Measurements from ENCODE around the gene FRYL.

Gene FRYL

GRCh38 chr4:48604527-48604926 is 175.6 kb downstream of the FRYL start:
- in situ Hi-C loops (cut with HindIII; ENCODE audit: low sequenced_read_pairs) = no loop called here
- no peak for DNase-seq (ENCODE audit: low read depth)
- H3K4me3 ChIP-seq (ENCODE audit: low read depth, low read length) = no peak overlapping the region
- TF ChIP-seq CTCF (IDR thresholded peaks at IDR 0.05; ENCODE audit: low read depth, low read length, missing control alignments) = no peak

- no peak overlapping the region for H3K4me3 ChIP-seq (ENCODE audit: low read depth, low read length)
- no peak for TF ChIP-seq CTCF (IDR thresholded peaks at IDR 0.05; ENCODE audit: low read depth, low read length, missing control alignments)
- in situ Hi-C loops (cut with HindIII; ENCODE audit: low sequenced_read_pairs) = no loop called here
These were observed 176.0 kb downstream of the FRYL start for GRCh38 chr4:48604041-48604440.

GRCh38 chr4:48603366-48604003 is 176.6 kb downstream of the FRYL start:
- in situ Hi-C loops (cut with HindIII; ENCODE audit: low sequenced_read_pairs) = no loop called here
- DNase-seq (ENCODE audit: low read depth) = no peak
- TF ChIP-seq CTCF (IDR thresholded peaks at IDR 0.05; ENCODE audit: low read depth, low read length, missing control alignments) = no peak

More at GRCh38 chr4:48604041-48604440, 176.0 kb downstream of the FRYL start:
- no peak for DNase-seq (ENCODE audit: low read depth)

GRCh38 chr4:48602763-48603162 is 177.3 kb downstream of the FRYL start:
- H3K4me3 ChIP-seq (ENCODE audit: low read depth, low read length) = no peak overlapping the region
- no peak for DNase-seq (ENCODE audit: low read depth)
- in situ Hi-C loops (cut with HindIII; ENCODE audit: low sequenced_read_pairs) = no loop called here
- no peak for TF ChIP-seq CTCF (IDR thresholded peaks at IDR 0.05; ENCODE audit: low read depth, low read length, missing control alignments)

More at GRCh38 chr4:48603366-48604003, 176.6 kb downstream of the FRYL start:
- H3K4me3 ChIP-seq (ENCODE audit: low read depth, low read length) = no peak overlapping the region

GRCh38 chr4:48602222-48602621 is 177.9 kb downstream of the FRYL start:
- in situ Hi-C loops (cut with HindIII; ENCODE audit: low sequenced_read_pairs) = no loop called here
- no peak overlapping the region for H3K4me3 ChIP-seq (ENCODE audit: low read depth, low read length)

GRCh38 chr4:48596336-48596735 is 183.7 kb downstream of the FRYL start:
- no peak for DNase-seq (ENCODE audit: low read depth)
- in situ Hi-C loops (cut with HindIII; ENCODE audit: low sequenced_read_pairs) = no loop called here
- no peak overlapping the region for H3K4me3 ChIP-seq (ENCODE audit: low read depth, low read length)
- no peak for TF ChIP-seq CTCF (IDR thresholded peaks at IDR 0.05; ENCODE audit: low read depth, low read length, missing control alignments)

More at GRCh38 chr4:48602222-48602621, 177.9 kb downstream of the FRYL start:
- TF ChIP-seq CTCF (IDR thresholded peaks at IDR 0.05; ENCODE audit: low read depth, low read length, missing control alignments) = no peak
- DNase-seq (ENCODE audit: low read depth) = peak; percentile 26

Data from astrocyte of the cerebellum (primary cell).